GM10266 (cell line): Measurements from ENCODE around the gene ATOX1.
"Not testable (repeated sequence)": the region's sequence is repeated elsewhere in the genome, so short reads cannot be mapped to it uniquely, and the experiment has no call there.

Source experiments
- DNase-seq: peaks from one replicate; pipeline ENCODE4 v3.0.0; 2012; ENCODE audit errors: extremely low spot score
- CTCF ChIP-seq: IDR thresholded peaks from 2 replicates; pipeline ENCODE4 v1.5.1; 2012; ENCODE audit warnings: mild to moderate bottlenecking, low read depth; ENCODE audit not compliant: control insufficient read depth, insufficient read depth; ENCODE audit errors: missing control alignments

Gene ATOX1

DNA sequence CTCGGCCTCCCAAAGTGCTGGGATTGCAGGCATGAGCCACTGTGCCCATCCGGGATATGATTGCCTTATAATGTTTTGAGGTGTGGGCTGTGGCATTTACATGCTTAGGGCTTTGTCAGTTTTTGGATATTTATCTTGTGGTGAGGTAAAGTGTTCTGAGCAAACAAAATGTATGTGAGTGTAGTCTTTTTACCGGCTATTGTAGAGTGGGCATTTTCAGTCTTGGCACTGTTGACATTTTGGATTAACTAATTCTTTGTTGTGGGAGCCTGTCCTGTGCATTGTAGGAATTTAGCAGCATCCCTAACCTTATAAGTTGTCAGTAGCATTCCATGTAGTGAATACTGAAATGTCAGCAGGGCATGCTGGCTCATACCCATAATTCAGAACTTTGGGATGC lies 34.9 kb upstream of the ATOX1 start:
- no peak for TF ChIP-seq CTCF
- DNase-seq: no peak

GRCh38 chr5:151787817-151788216 lies 29.4 kb upstream of the ATOX1 start:
- DNase-seq: no peak
- TF ChIP-seq CTCF: no peak

DNA sequence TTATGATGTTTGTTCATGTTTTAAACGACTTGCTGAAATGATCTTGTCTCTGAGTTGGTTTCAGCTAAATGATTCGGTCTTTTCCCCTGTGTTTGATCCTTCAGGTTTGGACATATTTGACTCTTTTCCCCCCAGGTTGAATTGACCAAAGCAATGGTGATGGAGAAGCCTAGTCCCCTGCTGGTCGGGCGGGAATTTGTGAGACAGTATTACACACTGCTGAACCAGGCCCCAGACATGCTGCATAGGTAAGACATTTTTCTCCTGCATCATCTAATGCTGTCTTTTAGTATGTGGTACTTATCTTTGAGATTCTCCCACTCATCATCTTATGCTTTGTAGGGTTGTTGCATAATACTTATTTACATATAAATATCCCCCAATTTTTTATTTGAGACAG lies 28.0 kb upstream of the ATOX1 start:
- no peak for TF ChIP-seq CTCF
- DNase-seq: no peak

DNA sequence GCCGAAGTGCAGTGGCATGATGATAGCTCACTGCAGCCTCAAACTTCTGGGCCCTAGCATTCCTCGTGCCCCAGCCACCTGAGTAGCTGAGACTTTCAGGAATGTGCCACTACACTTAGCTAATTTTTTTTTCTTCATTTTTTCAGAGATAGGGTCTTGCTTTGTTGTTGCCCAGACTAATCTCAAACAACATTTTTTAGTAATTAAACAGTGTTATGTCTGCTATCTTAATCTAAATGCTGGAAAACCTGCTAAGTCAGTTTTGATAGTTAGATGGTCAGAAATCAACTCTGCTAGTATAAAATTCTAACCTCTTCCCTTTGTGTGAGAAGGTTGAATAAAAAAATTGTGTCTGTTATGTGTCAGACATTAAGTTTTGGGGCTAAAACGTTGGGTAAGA lies 25.7 kb upstream of the ATOX1 start:
- no peak for DNase-seq
- no peak for TF ChIP-seq CTCF

- not testable (repeated sequence) for DNase-seq
Measured at GRCh38 chr5:151783664-151784063, 25.2 kb upstream of the ATOX1 start.

DNA sequence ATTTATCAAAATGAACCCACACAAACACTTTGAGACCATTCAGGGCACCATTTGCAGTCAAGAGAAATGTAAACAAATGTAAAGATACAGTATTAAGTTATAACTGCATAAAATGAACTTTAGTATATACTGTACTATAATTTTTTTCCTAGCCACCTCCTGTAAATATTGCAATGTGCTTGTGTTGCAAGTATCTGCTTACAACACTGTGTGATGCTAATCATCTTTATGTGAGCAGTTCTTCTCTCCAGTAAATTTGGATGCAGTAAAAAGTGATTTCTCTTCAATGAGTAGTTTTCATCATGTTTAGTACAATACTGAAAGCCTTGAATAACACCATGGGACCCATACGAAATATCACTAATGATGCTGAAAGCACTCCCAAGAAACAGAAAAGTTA lies 22.8 kb upstream of the ATOX1 start:
- no peak for DNase-seq
- TF ChIP-seq CTCF: no peak

DNA sequence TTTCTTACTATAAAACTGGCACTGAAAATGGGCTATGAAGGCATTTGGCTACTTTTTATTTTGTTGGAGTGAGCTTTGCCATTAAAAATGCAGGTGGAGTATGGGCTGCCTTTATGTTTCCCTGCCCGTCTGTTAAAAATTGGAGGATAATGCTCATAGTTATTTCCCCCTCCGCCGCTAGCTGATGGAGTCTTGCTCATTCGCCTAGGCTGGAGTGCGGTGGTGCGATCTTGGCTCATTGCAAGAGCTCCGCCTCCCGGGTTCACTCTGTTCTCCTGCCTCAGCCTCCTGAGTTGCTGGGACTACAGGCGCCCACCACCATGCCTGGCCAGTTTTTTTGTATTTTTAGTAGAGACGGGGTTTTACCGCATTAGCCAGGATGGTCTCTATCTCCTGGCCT lies 21.9 kb upstream of the ATOX1 start:
- no peak for TF ChIP-seq CTCF

GRCh38 chr5:151779531-151780125 lies 21.2 kb upstream of the ATOX1 start:
- no peak for TF ChIP-seq CTCF
- DNase-seq: no peak

More for the DNA sequence above, 21.9 kb upstream of the ATOX1 start:
- no peak for DNase-seq
